A673 (cell line): ENCODE measurements around the gene KIAA1614.

Experiments used
- CTCF ChIP-seq: fragments of 300-800, 200-600 bp; sonication (generic); conservative IDR thresholded peaks from 2 replicates; pipeline ENCODE4 v1.5.1; 2017; ENCODE audit warnings: low read depth, mild to moderate bottlenecking, antibody characterized with exemption, low read length, moderate library complexity, mixed read lengths
- EZH2 ChIP-seq: fragments of 200-600 bp; sonication (generic); IDR thresholded peaks from 2 replicates; pipeline ENCODE4 v1.6.1; 2017; ENCODE audit warnings: borderline replicate concordance, low read depth, mild to moderate bottlenecking, mixed read lengths, antibody characterized with exemption, low read length; ENCODE audit not compliant: poor library complexity, severe bottlenecking

- TF ChIP-seq CTCF, result no peak
- no peak for TF ChIP-seq EZH2
Measured at GRCh38 chr1:180922631-180923015, 9.9 kb downstream of the KIAA1614 start.
